NB4 (cell line): ENCODE measurements around the gene HSPG2.
"Not testable (repeated sequence)": the region's sequence is repeated elsewhere in the genome, so short reads cannot be mapped to it uniquely, and the experiment has no call there.

ENCODE experiments used
- DNase-seq: peaks from one replicate; pipeline ENCODE4 v3.0.0; 2010; ENCODE audit warnings: low read depth
- H3K4me3 ChIP-seq: one replicate; pipeline ENCODE4 v1.5.1; 2011; ENCODE audit warnings: mild to moderate bottlenecking, low read depth, low read length, moderate library complexity
- CTCF ChIP-seq: IDR thresholded peaks from one replicate; pipeline ENCODE4 v1.5.1; 2012; ENCODE audit warnings: low read depth, low read length
- MAX ChIP-seq: IDR thresholded peaks from 2 replicates; pipeline ENCODE4 v1.6.1; 2011; ENCODE audit warnings: low read depth, low read length
- MYC ChIP-seq: IDR thresholded peaks from 2 replicates; pipeline ENCODE4 v1.6.1; 2011; ENCODE audit warnings: low read depth, low read length
- POLR2A ChIP-seq: IDR thresholded peaks from 2 replicates; pipeline ENCODE4 v1.6.1; 2011; ENCODE audit warnings: mild to moderate bottlenecking; ENCODE audit not compliant: insufficient read length; ENCODE audit errors: extremely low read depth

Gene HSPG2

GRCh38 chr1:21924503-21925005 lies 12.6 kb downstream of the HSPG2 start:
- TF ChIP-seq POLR2A (no peak), CTCF (no peak), MYC (peak; percentile 82), MAX (peak; percentile 86)
- peak; percentile 82 for DNase-seq
- H3K4me3 ChIP-seq = no peak overlapping the region

DNA sequence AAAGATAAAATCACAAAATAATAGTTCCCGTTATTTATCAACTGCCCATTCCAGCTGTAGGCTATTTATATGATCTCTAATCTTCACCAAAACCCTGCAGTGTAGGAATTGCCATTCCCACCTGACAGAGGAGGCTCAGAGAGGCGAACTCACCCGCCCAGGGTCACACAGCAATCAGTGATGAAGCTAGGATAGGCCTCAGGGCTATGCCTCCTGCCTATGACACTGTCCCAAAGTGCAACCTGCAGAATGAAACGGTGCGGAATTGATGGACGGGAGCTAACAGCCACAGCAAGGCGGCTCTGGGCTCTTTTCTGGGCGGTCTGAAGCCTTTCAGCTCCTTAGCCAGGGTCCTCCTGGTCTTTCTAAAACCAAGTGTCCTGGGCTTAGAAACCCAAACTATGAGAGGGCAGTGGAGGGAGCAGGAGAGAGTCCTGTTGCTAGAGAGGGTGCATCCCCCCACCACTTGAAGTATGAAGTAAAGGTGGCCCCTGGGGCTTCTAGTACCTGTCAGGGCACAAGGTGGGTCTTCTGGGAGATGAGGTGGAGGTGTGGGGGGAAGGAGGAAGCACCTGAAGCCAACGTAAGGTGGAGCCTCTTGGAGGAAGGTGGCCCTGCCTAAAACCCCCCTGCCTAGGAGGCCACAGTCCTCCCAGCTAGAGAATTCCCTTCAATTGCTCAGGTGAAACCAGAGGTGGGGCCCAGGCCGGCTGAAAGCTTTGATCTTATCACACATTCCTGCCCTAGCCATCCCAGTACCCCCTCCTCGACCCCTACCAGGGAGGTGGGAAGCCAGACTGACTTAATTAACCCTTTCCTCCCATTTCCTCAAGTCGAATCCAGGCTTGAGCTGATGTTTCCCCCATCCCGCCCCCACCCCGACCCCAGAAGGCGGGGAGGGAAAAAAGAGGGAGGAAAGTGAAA lies 14.8 kb downstream of the HSPG2 start:
- no peak overlapping the region for H3K4me3 ChIP-seq

GRCh38 chr1:21921100-21921875 lies 15.8 kb downstream of the HSPG2 start:
- TF ChIP-seq CTCF (no peak), POLR2A (no peak), MYC (no peak), MAX (no peak)
- no peak for DNase-seq
- H3K4me3 ChIP-seq = no peak overlapping the region

More for the DNA sequence above, 14.8 kb downstream of the HSPG2 start:
- no peak for DNase-seq
- TF ChIP-seq MAX = no peak
- TF ChIP-seq MYC = no peak

GRCh38 chr1:21919520-21919919 lies 17.6 kb downstream of the HSPG2 start:
- no peak overlapping the region for H3K4me3 ChIP-seq
- DNase-seq = peak; percentile 52
- no peak for TF ChIP-seq CTCF
- TF ChIP-seq POLR2A = no peak
- TF ChIP-seq MYC = no peak
- no peak for TF ChIP-seq MAX

- DNase-seq, H3K4me3 ChIP-seq: not testable (repeated sequence)
These were observed 19.9 kb downstream of the HSPG2 start for GRCh38 chr1:21917239-21917631.

DNA sequence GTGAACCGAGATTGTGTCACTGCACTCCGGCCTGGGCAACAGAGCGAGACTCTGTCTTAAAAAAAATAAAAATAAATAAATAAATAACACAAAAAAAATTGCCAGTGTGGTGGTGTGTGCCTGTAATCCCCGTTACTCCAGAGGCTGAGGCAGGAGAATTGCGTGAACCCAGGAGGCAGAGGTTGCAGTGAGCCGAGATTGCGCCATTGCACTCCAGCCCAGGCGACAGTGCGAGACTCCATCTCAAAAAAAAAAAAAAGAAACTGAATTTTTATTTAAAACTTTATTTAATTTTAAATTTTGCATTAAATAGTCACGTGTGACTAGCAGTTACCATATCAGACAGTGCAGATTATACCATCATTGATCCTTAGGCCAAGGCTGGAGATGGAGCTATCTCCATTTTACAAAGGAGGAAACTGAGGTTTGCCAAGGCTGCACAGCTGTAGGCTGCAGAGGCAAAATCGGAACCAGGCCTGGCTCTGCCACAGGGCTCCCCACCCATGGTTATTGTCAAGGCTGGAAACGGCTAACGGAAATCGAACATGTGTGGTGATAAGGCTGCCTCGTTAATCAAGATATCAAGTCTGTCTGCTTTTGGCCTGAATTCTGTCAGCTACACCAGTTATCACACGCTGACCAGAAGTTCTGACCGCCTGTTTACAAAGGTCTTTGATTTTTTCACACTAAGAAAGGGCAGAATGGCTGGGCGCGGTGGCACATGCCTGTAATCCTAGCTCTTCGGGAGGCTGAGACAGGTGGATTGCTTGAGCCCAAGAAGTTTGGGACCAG lies 20.5 kb downstream of the HSPG2 start:
- TF ChIP-seq CTCF (no peak), MYC (no peak)
- H3K4me3 ChIP-seq = no peak overlapping the region
- DNase-seq = no peak
